GM18517 (cell line): ENCODE results near the gene ROGDI.
"Not testable (repeated sequence)": the region's sequence is repeated elsewhere in the genome, so short reads cannot be mapped to it uniquely, and the experiment has no call there.

ENCODE experiments used
- ATAC-seq: cut with Tn5 transposase; IDR thresholded peaks from one replicate; pipeline ENCODE4 v1.9.1; 2021; ENCODE audit warnings: mild to moderate bottlenecking, moderate library complexity; ENCODE audit not compliant: unreplicated experiment

ROGDI gene

GRCh38 chr16:4792951-4793513 is 9.4 kb downstream of the ROGDI start:
- ATAC-seq = no peak

- no peak for ATAC-seq
Observed at GRCh38 chr16:4790871-4791270, 11.6 kb downstream of the ROGDI start.

GRCh38 chr16:4790261-4790660 is 12.2 kb downstream of the ROGDI start:
- ATAC-seq = no peak

- no peak for ATAC-seq
Observed at GRCh38 chr16:4788910-4789309, 13.5 kb downstream of the ROGDI start.

GRCh38 chr16:4788489-4788889 is 13.9 kb downstream of the ROGDI start:
- no peak for ATAC-seq

GRCh38 chr16:4787627-4788482 is 14.6 kb downstream of the ROGDI start, which contains the start of gene SEPTIN12:
TSS of gene SEPTIN12 (minus strand) at chr16:4788345. CDS start at chr16:4787645, 700 bp downstream.
- ATAC-seq = no peak

- ATAC-seq = no peak
Observed at GRCh38 chr16:4787068-4787467, 15.4 kb downstream of the ROGDI start.

- ATAC-seq = no peak
Observed at GRCh38 chr16:4785758-4786433, 16.5 kb downstream of the ROGDI start.

GRCh38 chr16:4784444-4784987 is 17.9 kb downstream of the ROGDI start:
- ATAC-seq = not testable (repeated sequence)

GRCh38 chr16:4783951-4784336 is 18.5 kb downstream of the ROGDI start:
- no peak for ATAC-seq

- ATAC-seq = no peak
Observed at GRCh38 chr16:4783251-4783950, 19.0 kb downstream of the ROGDI start.

- ATAC-seq = no peak
Observed at GRCh38 chr16:4780235-4780634, 22.2 kb downstream of the ROGDI start.

- ATAC-seq = no peak
Observed at GRCh38 chr16:4778050-4778392, 24.4 kb downstream of the ROGDI start.

GRCh38 chr16:4777339-4778049 is 24.9 kb downstream of the ROGDI start:
- ATAC-seq = no peak

- ATAC-seq = no peak
Observed at GRCh38 chr16:4776141-4776705, 26.2 kb downstream of the ROGDI start.

- no peak for ATAC-seq
Observed at GRCh38 chr16:4775005-4775404, 27.4 kb downstream of the ROGDI start.

- ATAC-seq = no peak
Observed at GRCh38 chr16:4772351-4772750, 30.1 kb downstream of the ROGDI start.

GRCh38 chr16:4771646-4772045 is 30.8 kb downstream of the ROGDI start:
- ATAC-seq = no peak

GRCh38 chr16:4769306-4769638 is 33.2 kb downstream of the ROGDI start:
- ATAC-seq = no peak
